WTC11 (cell line): ENCODE results near the gene WDR59.

Experiments used
- CREB1 ChIP-seq: sonication (generic); formaldehyde crosslinking; IDR thresholded peaks from 2 replicates; pipeline ENCODE4 v1.8.0; 2023; ENCODE audit warnings: mild to moderate bottlenecking, missing genetic modification reagents
- ELF4 ChIP-seq: sonication (generic); formaldehyde crosslinking; IDR thresholded peaks from 2 replicates; pipeline ENCODE4 v1.8.1; 2022; ENCODE audit warnings: low read depth, mild to moderate bottlenecking, moderate library complexity, missing genetic modification reagents
- FOXP1 ChIP-seq: sonication (generic); formaldehyde crosslinking; IDR thresholded peaks from 2 replicates; pipeline ENCODE4 v1.8.0; 2022; ENCODE audit warnings: missing genetic modification reagents, mild to moderate bottlenecking, moderate library complexity, borderline replicate concordance
- IRF2 ChIP-seq: sonication (generic); formaldehyde crosslinking; IDR thresholded peaks from 2 replicates; pipeline ENCODE4 v1.8.0; 2022; ENCODE audit warnings: low read depth, missing genetic modification reagents, borderline replicate concordance
- NR3C1 ChIP-seq: sonication (generic); formaldehyde crosslinking; conservative IDR thresholded peaks from 2 replicates; pipeline ENCODE4 v1.8.1; 2023; ENCODE audit warnings: low read depth, mild to moderate bottlenecking, missing genetic modification reagents
- TF ChIP-seq, protein P1 (sequence below): sonication (generic); formaldehyde crosslinking; IDR thresholded peaks from 2 replicates; pipeline ENCODE4 v1.8.0; 2022; ENCODE audit warnings: mild to moderate bottlenecking, missing genetic modification reagents
- TF ChIP-seq, protein P2 (sequence below): fragments of 200-600 bp; IDR thresholded peaks from 2 replicates; pipeline ENCODE4 v1.8.0; 2022; ENCODE audit warnings: antibody characterized with exemption
- TF ChIP-seq, protein P3 (sequence below): sonication (generic); formaldehyde crosslinking; IDR thresholded peaks from 2 replicates; pipeline ENCODE4 v1.8.1; 2022; ENCODE audit warnings: missing genetic modification reagents, borderline replicate concordance

DNA sequence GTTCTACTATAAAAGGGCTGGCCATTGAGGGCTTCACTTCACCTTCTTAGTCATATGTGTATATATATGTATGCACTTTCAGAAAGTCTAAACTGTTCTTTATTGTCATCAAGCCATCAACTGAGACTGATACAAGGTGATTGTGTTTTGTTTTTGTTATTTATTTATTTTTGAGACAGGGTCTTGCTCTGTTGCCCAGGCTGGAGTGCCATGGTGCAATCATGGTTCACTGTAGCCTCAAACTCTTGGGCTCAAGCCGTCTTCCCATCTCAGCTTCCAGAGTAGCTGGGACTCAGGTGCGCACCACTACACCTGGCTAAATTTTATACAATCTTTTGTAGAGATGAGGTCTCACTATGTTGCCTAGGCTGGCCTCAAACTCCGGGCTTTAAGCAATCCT, 19.5 kb upstream of the WDR59 start:
- TF ChIP-seq, protein P1, sequence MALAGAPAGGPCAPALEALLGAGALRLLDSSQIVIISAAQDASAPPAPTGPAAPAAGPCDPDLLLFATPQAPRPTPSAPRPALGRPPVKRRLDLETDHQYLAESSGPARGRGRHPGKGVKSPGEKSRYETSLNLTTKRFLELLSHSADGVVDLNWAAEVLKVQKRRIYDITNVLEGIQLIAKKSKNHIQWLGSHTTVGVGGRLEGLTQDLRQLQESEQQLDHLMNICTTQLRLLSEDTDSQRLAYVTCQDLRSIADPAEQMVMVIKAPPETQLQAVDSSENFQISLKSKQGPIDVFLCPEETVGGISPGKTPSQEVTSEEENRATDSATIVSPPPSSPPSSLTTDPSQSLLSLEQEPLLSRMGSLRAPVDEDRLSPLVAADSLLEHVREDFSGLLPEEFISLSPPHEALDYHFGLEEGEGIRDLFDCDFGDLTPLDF (CRISPR knock-in tag) = no peak
- TF ChIP-seq, protein P2, sequence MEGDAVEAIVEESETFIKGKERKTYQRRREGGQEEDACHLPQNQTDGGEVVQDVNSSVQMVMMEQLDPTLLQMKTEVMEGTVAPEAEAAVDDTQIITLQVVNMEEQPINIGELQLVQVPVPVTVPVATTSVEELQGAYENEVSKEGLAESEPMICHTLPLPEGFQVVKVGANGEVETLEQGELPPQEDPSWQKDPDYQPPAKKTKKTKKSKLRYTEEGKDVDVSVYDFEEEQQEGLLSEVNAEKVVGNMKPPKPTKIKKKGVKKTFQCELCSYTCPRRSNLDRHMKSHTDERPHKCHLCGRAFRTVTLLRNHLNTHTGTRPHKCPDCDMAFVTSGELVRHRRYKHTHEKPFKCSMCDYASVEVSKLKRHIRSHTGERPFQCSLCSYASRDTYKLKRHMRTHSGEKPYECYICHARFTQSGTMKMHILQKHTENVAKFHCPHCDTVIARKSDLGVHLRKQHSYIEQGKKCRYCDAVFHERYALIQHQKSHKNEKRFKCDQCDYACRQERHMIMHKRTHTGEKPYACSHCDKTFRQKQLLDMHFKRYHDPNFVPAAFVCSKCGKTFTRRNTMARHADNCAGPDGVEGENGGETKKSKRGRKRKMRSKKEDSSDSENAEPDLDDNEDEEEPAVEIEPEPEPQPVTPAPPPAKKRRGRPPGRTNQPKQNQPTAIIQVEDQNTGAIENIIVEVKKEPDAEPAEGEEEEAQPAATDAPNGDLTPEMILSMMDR = no peak
- TF ChIP-seq NR3C1 (no peak), ELF4 (CRISPR knock-in tag) (no peak), IRF2 (CRISPR knock-in tag) (no peak), FOXP1 (CRISPR knock-in tag) (no peak), CREB1 (CRISPR knock-in tag) (no peak)
- TF ChIP-seq, protein P3, sequence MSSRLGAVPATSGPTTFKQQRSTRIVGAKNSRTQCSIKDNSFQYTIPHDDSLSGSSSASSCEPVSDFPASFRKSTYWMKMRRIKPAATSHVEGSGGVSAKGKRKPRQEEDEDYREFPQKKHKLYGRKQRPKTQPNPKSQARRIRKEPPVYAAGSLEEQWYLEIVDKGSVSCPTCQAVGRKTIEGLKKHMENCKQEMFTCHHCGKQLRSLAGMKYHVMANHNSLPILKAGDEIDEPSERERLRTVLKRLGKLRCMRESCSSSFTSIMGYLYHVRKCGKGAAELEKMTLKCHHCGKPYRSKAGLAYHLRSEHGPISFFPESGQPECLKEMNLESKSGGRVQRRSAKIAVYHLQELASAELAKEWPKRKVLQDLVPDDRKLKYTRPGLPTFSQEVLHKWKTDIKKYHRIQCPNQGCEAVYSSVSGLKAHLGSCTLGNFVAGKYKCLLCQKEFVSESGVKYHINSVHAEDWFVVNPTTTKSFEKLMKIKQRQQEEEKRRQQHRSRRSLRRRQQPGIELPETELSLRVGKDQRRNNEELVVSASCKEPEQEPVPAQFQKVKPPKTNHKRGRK (CRISPR knock-in tag) = no peak
